Mesenchymal stem cell (in vitro differentiated cells and primary cell): ENCODE data around the gene AVPI1.
A peak's percentile ranks its signal among the peaks of the same experiment; 100 is the strongest.
"Not testable (repeated sequence)": the region's sequence is repeated elsewhere in the genome, so short reads cannot be mapped to it uniquely, and the experiment has no call there.

Experiments
- DNase-seq: peaks from one replicate; pipeline ENCODE4 v3.0.0-alpha.2; 2013
- H2AFZ ChIP-seq: one replicate; pipeline ENCODE4 v1.6.1; 2013; ENCODE audit warnings: low read depth, mild to moderate bottlenecking, control low read depth, inconsistent platforms, low read length, moderate library complexity
- H2AK5ac ChIP-seq: 2 replicates; pipeline ENCODE4 v1.6.1; 2013; ENCODE audit warnings: low read length, moderate library complexity, mild to moderate bottlenecking, inconsistent platforms; ENCODE audit not compliant: severe bottlenecking
- H2BK120ac ChIP-seq: one replicate; pipeline ENCODE4 v1.6.1; 2013; ENCODE audit warnings: low read depth, mild to moderate bottlenecking, inconsistent platforms, low read length, moderate library complexity
- H2BK12ac ChIP-seq, 2 experiments: one replicate each; pipeline ENCODE4 v1.6.1; 2013; ENCODE audit warnings: inconsistent platforms in 2 of 2, low read length in 2 of 2, mild to moderate bottlenecking in 2 of 2, moderate library complexity in 2 of 2, control low read depth in 1 of 2
- H2BK15ac ChIP-seq: one replicate; pipeline ENCODE4 v1.6.1; 2013; ENCODE audit warnings: mild to moderate bottlenecking, low read depth, inconsistent platforms; ENCODE audit not compliant: poor library complexity, severe bottlenecking
- H2BK5ac ChIP-seq: 2 replicates; pipeline ENCODE4 v1.6.1; 2013; ENCODE audit warnings: low read depth, mild to moderate bottlenecking, low read length, control low read depth, inconsistent platforms; ENCODE audit not compliant: poor library complexity, severe bottlenecking
- H3K14ac ChIP-seq, 2 experiments: one replicate each; pipeline ENCODE4 v1.6.1; 2013; ENCODE audit warnings: inconsistent platforms in 2 of 2, low read length in 2 of 2, control low read depth in 1 of 2, mild to moderate bottlenecking in 1 of 2, moderate library complexity in 1 of 2
- H3K18ac ChIP-seq, 2 experiments: one replicate each; pipeline ENCODE4 v1.6.1; 2013; ENCODE audit warnings: inconsistent platforms in 2 of 2, low read length in 2 of 2, control low read depth in 1 of 2, low read depth in 1 of 2, mild to moderate bottlenecking in 1 of 2
- H3K23ac ChIP-seq, 2 experiments: one replicate each; pipeline ENCODE4 v1.6.1; 2013; ENCODE audit warnings: inconsistent platforms in 2 of 2, low read length in 2 of 2, mild to moderate bottlenecking in 2 of 2, moderate library complexity in 2 of 2, control low read depth in 1 of 2
- H3K27ac ChIP-seq: 2 replicates; pipeline ENCODE4 v1.5.1; 2013; ENCODE audit warnings: mild to moderate bottlenecking, moderate library complexity, low read length, control low read depth, inconsistent platforms; ENCODE audit not compliant: poor library complexity, severe bottlenecking
- H3K27me3 ChIP-seq, 2 experiments: 2 replicates each; pipeline versions ENCODE4 v1.6.1 to v1.7.0; 2013; ENCODE audit warnings: low read length in 2 of 2, mild to moderate bottlenecking in 2 of 2, moderate library complexity in 2 of 2, control low read depth in 1 of 2, inconsistent platforms in 1 of 2; ENCODE audit not compliant: control insufficient read depth in 1 of 2, insufficient read depth in 1 of 2
- H3K36me3 ChIP-seq, 2 experiments: 2 replicates each; pipeline versions ENCODE4 v1.6.1 to v1.7.0; 2013; ENCODE audit warnings: low read length in 2 of 2, control low read depth in 1 of 2, inconsistent platforms in 1 of 2, low read depth in 1 of 2, mild to moderate bottlenecking in 1 of 2; ENCODE audit not compliant: insufficient read depth in 2 of 2, control insufficient read depth in 1 of 2
- H3K4ac ChIP-seq, 2 experiments: one replicate each; pipeline ENCODE4 v1.6.1; 2013; ENCODE audit warnings: inconsistent platforms in 2 of 2, low read length in 2 of 2, mild to moderate bottlenecking in 2 of 2, moderate library complexity in 2 of 2, control low read depth in 1 of 2, low read depth in 1 of 2
- H3K4me1 ChIP-seq: 2 replicates; pipeline ENCODE4 v1.6.1; 2013; ENCODE audit warnings: low read depth, low read length, control low read depth; ENCODE audit not compliant: control insufficient read depth, insufficient read depth
- H3K4me2 ChIP-seq: 2 replicates; pipeline ENCODE4 v1.6.1; 2013; ENCODE audit warnings: low read length, mild to moderate bottlenecking, inconsistent platforms; ENCODE audit not compliant: poor library complexity, severe bottlenecking
- H3K4me3 ChIP-seq, 2 experiments: 2 replicates each; pipeline versions ENCODE4 v1.5.1 to v1.7.0; 2013; ENCODE audit warnings: low read length in 2 of 2, mild to moderate bottlenecking in 2 of 2, control low read depth in 1 of 2, low read depth in 1 of 2; ENCODE audit not compliant: insufficient read depth in 1 of 2
- H3K79me1 ChIP-seq: replicated peaks from 2 replicates; pipeline ENCODE4 v1.6.1; 2013; ENCODE audit warnings: mild to moderate bottlenecking, control low read depth, low read length, inconsistent platforms; ENCODE audit not compliant: poor library complexity, severe bottlenecking
- H3K9ac ChIP-seq: 2 replicates; pipeline ENCODE4 v1.7.0; 2013; ENCODE audit warnings: mild to moderate bottlenecking, low read length, moderate library complexity
- H3K9me3 ChIP-seq: 2 replicates; pipeline ENCODE4 v1.7.0; 2013; ENCODE audit warnings: mild to moderate bottlenecking, low read length; ENCODE audit not compliant: control insufficient read depth
- H4K8ac ChIP-seq: one replicate; pipeline ENCODE4 v1.6.1; 2013; ENCODE audit warnings: inconsistent platforms, mild to moderate bottlenecking, low read length, moderate library complexity
- H4K91ac ChIP-seq: one replicate; pipeline ENCODE4 v1.6.1; 2013; ENCODE audit warnings: mild to moderate bottlenecking, low read length, inconsistent platforms
- WGBS: methylation state at CpG from one replicate; pipeline ENCODE4 v1.1.7; 2013; ENCODE audit warnings: mixed read lengths; 5-methylcytosine and 5-hydroxymethylcytosine counted together

AVPI1 gene

GRCh38 chr10:97701438-97702069 is 14.5 kb upstream of the AVPI1 start:
- peak overlapping the region; percentile 49 for H2AK5ac ChIP-seq
- peak overlapping the region in 1 of 2 experiments; percentile 45 for H3K14ac ChIP-seq
- no peaks in the 10 kb centered on the region for H3K36me3 ChIP-seq
- H2BK15ac ChIP-seq: peak overlapping the region; percentile 23
- H3K23ac ChIP-seq: no peak overlapping the region
- H3K27ac ChIP-seq: no peak overlapping the region
- H3K4me2 ChIP-seq: no peak overlapping the region
- peak overlapping the region; percentile 60 for H4K8ac ChIP-seq
- no peak overlapping the region for H2BK5ac ChIP-seq
- peak overlapping the region in 1 of 2 experiments; percentile 11 for H2BK12ac ChIP-seq
- DNase-seq: peak; percentile 75
- 75% methylated on average over 9 of the region's 12 CpGs for WGBS
- no peaks in the 10 kb centered on the region for H3K79me1 ChIP-seq
- H3K4me3 ChIP-seq: no peak overlapping the region
- H3K9me3 ChIP-seq: no peaks in the 10 kb centered on the region
- H3K27me3 ChIP-seq: no peaks in the 10 kb centered on the region
- H3K18ac ChIP-seq: peak overlapping the region in 1 of 2 experiments; percentile 59
- H2BK120ac ChIP-seq: no peak overlapping the region
- peak overlapping the region; percentile 18 for H4K91ac ChIP-seq
- H3K4ac ChIP-seq: peak overlapping the region in 1 of 2 experiments; percentile 62
- H2AFZ ChIP-seq: peak overlapping the region; percentile 29
- peak overlapping the region; percentile 10 for H3K9ac ChIP-seq
- H3K4me1 ChIP-seq: peaks cover 4% of the 10 kb centered on the region

- not testable (repeated sequence) for H3K9ac ChIP-seq, H3K36me3 ChIP-seq, DNase-seq, H2AFZ ChIP-seq, H3K4me1 ChIP-seq, H2BK15ac ChIP-seq, H2BK5ac ChIP-seq, H3K4ac ChIP-seq, H3K9me3 ChIP-seq, H3K4me3 ChIP-seq, H3K27ac ChIP-seq, H4K91ac ChIP-seq, H3K18ac ChIP-seq, H2AK5ac ChIP-seq, H3K27me3 ChIP-seq, H3K4me2 ChIP-seq, H2BK12ac ChIP-seq, H3K23ac ChIP-seq, H3K14ac ChIP-seq, H4K8ac ChIP-seq, H3K79me1 ChIP-seq, H2BK120ac ChIP-seq
- WGBS: 89% methylated on average over 10 of the region's 11 CpGs
These were observed 11.1 kb upstream of the AVPI1 start for GRCh38 chr10:97698072-97698655.

- Histone ChIP-seq H3K23ac (no peak overlapping the region), H3K4me1 (peaks cover 14% of the 10 kb centered on the region), H4K8ac (no peak overlapping the region), H3K36me3 (no peaks in the 10 kb centered on the region), H3K4me3 (no peak overlapping the region), H4K91ac (no peak overlapping the region), H3K4ac (no peak overlapping the region), H3K27ac (no peak overlapping the region), H3K4me2 (no peak overlapping the region), H3K14ac (no peak overlapping the region), H2BK15ac (no peak overlapping the region), H2BK5ac (no peak overlapping the region), H2BK12ac (no peak overlapping the region), H2AFZ (no peak overlapping the region), H3K9ac (peak overlapping the region; percentile 72), H3K27me3 (no peaks in the 10 kb centered on the region), H3K79me1 (peaks cover 7% of the 10 kb centered on the region), H2BK120ac (no peak overlapping the region), H3K9me3 (no peaks in the 10 kb centered on the region), H2AK5ac (no peak overlapping the region), H3K18ac (no peak overlapping the region)
- DNase-seq: no peak
- WGBS: 97% methylated on average over 2 of the region's 3 CpGs
These were observed 3.1 kb upstream of the AVPI1 start for GRCh38 chr10:97690133-97690532.

- Histone ChIP-seq H3K4me1 (peaks cover 14% of the 10 kb centered on the region), H2AFZ (no peak overlapping the region), H3K4ac (peak overlapping the region in 1 of 2 experiments; percentile 5), H4K91ac (no peak overlapping the region), H2AK5ac (no peak overlapping the region), H2BK15ac (no peak overlapping the region), H3K27me3 (no peaks in the 10 kb centered on the region), H3K4me2 (no peak overlapping the region), H2BK120ac (no peak overlapping the region), H3K9me3 (no peaks in the 10 kb centered on the region), H3K27ac (no peak overlapping the region), H4K8ac (peak overlapping the region; percentile 27), H2BK12ac (peak overlapping the region in 1 of 2 experiments; percentile 12), H3K79me1 (peaks cover 7% of the 10 kb centered on the region), H3K18ac (no peak overlapping the region), H2BK5ac (no peak overlapping the region), H3K14ac (no peak overlapping the region), H3K4me3 (no peak overlapping the region), H3K36me3 (no peaks in the 10 kb centered on the region), H3K23ac (no peak overlapping the region), H3K9ac (peak overlapping the region; percentile 88)
- DNase-seq: peak; percentile 85
- 70% methylated on average over 5 of the region's 5 CpGs for WGBS
These were observed 2.5 kb upstream of the AVPI1 start for GRCh38 chr10:97689559-97690020.
